ENCODE results near the gene GFPT2.

GRCh38 chr5:180375291-180375690, 22.2 kb upstream of the GFPT2 start:
- TF ChIP-seq CTCF (IDR thresholded peaks at IDR 0.05) (no peak), POLR2A (IDR thresholded peaks at IDR 0.05) (no peak), POLR2AphosphoS5 (IDR thresholded peaks at IDR 0.05; ENCODE audit: insufficient read depth in 1 of 2, low read depth in 1 of 2) (no peak)
